GM21737 (cell line): Measurements from ENCODE around the gene ARL17A.
"Not testable (repeated sequence)": the region's sequence is repeated elsewhere in the genome, so short reads cannot be mapped to it uniquely, and the experiment has no call there.

Source experiments
- ATAC-seq: cut with Tn5 transposase; IDR thresholded peaks from one replicate; pipeline ENCODE4 v1.9.1; 2021; ENCODE audit warnings: mild to moderate bottlenecking, moderate library complexity; ENCODE audit not compliant: unreplicated experiment

ARL17A gene

GRCh38 chr17:46579083-46580075, at the start of gene ARL17A:
ARL17A (minus strand) TSS chr17:46579691; CDS start chr17:46576322, 3,369 bp downstream.
- peak; percentile 93 for ATAC-seq

DNA sequence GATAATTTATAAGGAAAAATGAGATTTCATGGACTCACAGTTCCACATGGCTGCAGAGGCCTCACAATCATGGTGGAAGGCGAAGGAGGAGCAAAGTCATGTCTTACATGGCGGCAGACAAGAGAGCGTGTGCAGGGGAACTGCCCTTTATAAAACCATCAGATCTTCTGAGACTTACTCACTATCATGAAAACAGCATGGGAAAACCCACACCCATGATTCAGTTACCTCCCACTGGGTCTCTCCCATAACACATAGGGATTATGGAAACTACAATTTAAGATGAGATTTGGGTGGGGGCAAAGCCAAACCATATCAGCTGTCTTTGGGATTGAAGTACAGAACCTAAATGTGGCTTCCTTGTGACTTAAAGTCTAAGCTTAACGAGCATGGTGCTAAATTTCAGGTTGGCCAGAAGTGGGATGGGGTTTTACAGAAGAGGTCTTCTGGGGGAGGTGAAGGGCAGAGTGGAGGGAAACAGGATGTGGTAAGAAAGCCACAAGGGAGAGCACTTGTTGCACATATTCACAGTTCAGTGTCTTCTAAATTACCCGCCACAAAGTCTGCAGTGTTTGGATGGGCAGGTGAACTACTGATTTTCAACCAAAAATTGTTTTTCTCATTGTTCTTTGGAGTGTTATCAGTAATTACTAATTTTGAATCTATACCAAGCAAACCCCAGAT, 49.4 kb upstream of the ARL17A start:
- ATAC-seq = peak; percentile 69

DNA sequence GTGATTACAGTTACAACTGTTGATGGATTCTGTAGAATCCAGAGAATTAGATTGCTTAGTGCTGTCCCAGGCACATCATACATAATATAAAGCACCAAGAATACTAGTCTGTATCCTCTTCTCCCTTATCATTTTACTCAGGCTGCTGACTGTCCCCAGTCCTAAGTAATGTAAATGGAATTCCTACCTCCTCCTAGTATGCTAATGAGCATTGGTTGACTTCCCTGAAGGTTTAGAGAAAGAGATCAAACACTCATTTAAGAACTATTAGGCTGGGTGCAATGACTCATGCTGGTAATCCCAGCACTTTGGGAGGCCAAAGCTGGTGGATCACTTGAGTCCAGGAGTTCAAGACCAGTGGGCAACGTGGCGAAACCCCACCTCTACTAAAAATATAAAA, 48.0 kb upstream of the ARL17A start:
- not testable (repeated sequence) for ATAC-seq

- ATAC-seq = not testable (repeated sequence)
Observed at GRCh38 chr17:46624726-46625125, 45.2 kb upstream of the ARL17A start.

- not testable (repeated sequence) for ATAC-seq
Observed at GRCh38 chr17:46623790-46624189, 44.3 kb upstream of the ARL17A start.

- ATAC-seq = not testable (repeated sequence)
Observed at GRCh38 chr17:46618975-46619374, 39.5 kb upstream of the ARL17A start.

DNA sequence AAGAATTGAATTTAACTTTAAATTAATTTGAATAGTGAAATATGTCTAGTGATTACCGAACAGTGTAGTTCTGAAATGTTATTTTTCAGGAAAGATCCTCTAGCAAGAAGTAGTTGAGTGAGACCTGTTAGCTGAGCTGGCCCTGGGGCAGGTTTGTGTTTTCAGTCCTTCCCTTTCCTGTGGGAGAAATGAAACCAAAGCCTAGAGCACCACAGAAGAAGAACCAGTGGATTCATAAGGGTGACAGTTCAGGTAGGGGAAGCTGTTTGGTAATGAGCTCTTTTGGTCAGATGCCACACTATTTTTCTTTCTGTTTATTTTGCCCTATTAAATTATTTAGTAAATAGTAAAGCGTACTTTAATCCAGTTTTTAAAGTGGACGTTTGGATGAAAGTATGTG, 37.6 kb upstream of the ARL17A start:
- ATAC-seq = not testable (repeated sequence)

DNA sequence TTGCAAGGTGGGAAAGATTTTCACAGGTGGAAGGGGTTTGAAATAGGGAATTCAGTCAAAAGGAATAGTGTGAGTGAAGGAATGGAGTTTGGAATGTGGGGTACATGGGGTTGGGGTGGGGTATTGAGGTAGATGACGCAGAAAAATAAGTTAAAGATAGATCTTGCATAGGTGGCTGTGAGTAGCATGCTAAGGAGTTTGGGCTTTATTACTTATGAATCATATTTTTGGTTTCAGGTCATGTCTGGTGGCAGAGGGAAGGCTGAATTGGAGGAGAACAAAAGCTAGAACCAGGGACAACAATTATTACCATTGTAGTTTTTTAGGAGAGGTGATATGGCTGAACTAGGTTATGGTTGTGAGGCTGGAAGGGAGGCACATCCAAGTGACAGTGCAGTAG, 34.4 kb upstream of the ARL17A start:
- ATAC-seq = not testable (repeated sequence)

GRCh38 chr17:46611304-46611703, 31.8 kb upstream of the ARL17A start:
- ATAC-seq = not testable (repeated sequence)

DNA sequence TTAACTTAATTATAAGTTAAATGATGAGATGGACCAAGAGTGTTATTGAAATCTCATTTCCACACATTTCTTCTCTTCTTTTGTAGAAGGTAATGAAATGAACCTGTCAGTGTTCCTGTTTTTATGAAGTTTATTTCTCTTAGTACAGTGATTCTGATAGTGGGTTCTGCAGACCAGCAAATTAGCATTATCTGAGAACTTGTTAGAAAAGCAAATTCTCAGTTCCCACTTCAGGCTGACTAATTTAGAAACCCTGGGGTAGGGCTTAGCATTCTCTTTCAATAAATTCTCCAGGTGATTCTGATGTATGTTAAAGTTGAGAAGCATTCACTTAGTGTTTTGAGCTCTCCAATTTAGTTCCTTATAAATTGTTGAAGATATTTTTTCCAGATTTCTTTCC, 23.6 kb upstream of the ARL17A start:
- peak; percentile 95 for ATAC-seq

GRCh38 chr17:46600767-46601166, 21.3 kb upstream of the ARL17A start:
- not testable (repeated sequence) for ATAC-seq

DNA sequence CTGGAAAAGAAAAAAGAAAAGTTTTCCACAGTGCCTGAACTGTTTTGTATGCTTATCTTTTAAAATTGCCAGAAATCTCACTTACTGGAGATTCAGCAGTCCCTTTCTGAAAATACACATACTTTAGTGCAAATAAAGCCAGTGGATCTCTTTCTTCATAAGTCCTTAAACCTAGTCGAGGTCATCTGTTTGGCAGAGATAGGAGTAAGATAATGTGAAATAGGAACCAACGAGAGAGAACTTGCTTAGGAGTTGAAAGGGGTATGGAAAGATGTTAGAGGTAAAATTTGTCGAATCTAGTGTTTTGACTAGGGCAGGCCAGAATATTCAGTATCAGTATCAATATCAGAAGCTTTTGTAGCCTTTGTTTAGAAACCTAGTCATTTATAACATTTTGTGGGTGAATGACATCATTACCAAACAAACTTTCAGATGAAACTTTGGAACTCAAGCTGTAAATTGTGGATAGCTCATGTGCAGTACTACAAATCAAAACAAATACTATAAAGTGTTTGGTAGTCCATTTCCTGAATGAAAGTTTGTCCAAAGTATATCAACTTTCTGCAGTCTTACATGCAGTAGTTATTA, 18.9 kb upstream of the ARL17A start:
- ATAC-seq = not testable (repeated sequence)

- not testable (repeated sequence) for ATAC-seq
Observed at GRCh38 chr17:46591332-46591731, 11.8 kb upstream of the ARL17A start.

- peak; percentile 74 for ATAC-seq
Observed at GRCh38 chr17:46590157-46591146, 11.0 kb upstream of the ARL17A start, which contains the start of gene NSF. NSF (plus strand) TSS chr17:46590669; CDS start chr17:46590776, 107 bp downstream.

DNA sequence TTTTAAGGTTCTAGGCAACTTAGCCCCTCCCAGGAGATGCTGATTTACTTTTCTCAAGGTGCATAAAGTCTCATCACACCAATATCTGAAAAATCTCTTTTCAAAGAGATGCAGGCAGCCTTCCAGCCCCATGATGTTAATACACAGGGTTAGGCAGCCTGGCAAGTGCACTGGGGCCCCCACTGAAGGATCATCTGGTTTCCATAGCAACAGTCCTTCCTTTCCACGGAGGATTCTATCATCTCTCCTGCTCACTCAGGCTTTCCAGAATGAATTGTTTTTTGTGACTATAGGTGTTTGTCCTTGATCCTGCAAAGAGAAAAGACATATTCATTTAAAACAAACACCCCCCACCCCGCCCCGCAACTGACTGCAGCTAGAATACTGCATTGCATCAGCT, 6.0 kb upstream of the ARL17A start:
- not testable (repeated sequence) for ATAC-seq

DNA sequence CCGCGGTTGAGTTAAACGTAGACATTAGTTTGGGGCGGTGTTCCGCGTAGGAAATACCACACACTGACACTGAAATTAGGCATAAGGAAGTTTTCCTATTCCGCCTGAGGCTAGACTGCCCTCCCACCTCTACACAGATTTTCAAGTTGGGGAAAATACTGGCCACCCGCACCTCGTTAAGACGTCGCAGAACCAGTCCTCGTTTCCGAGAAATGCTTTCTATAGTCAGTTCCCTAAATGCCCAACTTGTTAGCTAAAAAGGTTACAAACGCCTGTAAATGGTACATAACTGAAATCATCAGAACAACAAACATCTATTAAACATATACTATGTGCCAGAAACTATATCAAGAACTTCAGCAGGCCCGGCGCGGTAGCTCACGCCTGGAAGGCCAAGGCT, 591 bp upstream of the ARL17A start:
- not testable (repeated sequence) for ATAC-seq

- ATAC-seq = not testable (repeated sequence)
Observed at GRCh38 chr17:46571796-46572195, 7.7 kb downstream of the ARL17A start.

- ATAC-seq = not testable (repeated sequence)
Observed at GRCh38 chr17:46566980-46567379, 12.5 kb downstream of the ARL17A start.

DNA sequence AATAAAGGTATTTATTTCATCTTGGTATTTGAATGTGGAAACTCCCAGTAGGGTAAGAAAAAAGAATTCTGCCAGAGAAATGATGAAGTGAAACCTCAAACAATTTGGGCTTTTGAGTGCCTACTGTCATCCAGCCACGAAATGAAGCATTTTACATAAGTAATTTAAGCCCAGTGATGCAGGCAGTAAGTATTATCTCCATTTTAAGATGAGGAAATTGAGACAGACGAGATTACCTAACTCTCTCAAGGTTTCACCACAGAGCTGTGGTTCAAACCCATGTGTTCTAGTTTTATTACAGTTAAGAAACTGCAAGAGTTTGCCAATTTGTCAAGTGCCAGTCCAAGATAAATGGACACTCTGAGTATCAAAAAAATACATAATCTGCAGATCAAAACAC, 13.2 kb downstream of the ARL17A start:
- not testable (repeated sequence) for ATAC-seq

DNA sequence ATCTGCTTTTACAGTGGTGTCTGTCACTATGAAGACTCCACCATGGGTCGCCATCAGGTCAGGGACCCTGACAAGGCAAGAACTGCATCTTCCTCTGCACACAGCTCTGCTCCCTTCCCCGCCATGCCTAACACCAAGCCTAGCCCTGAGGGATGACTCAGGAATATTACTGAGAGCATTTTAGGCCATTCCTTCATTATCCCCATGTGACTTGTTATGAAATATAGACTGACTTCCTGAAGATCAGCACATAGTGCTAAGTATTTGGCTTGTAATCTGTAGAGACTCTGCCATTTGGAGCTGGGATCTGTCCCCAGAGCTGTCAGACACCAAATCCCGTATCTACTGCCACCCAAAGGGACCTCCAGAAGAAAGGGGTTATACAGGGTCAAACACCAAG, 19.4 kb downstream of the ARL17A start:
- ATAC-seq = not testable (repeated sequence)
